Activated CD8-positive, alpha-beta memory T cell treated with anti-CD3 and anti-CD28 coated beads, Interleukin-2, amount 50 U/mL, for 4 hours (primary cell): ENCODE measurements around the gene SPRED2.

Experiments used
- DNase-seq: peaks from one replicate; pipeline ENCODE4 v3.0.0-alpha.2; 2020

The SPRED2 gene

GRCh38 chr2:65382776-65383357 is 49.5 kb downstream of the SPRED2 start:
- DNase-seq, result peak; percentile 89

GRCh38 chr2:65382323-65382722 is 50.1 kb downstream of the SPRED2 start:
- no peak for DNase-seq

- no peak for DNase-seq
Observed at GRCh38 chr2:65381607-65382051, 50.8 kb downstream of the SPRED2 start.

GRCh38 chr2:65380255-65380654 is 52.1 kb downstream of the SPRED2 start:
- DNase-seq, result no peak

- no peak for DNase-seq
Observed at GRCh38 chr2:65379721-65380171, 52.7 kb downstream of the SPRED2 start.

GRCh38 chr2:65379223-65379622 is 53.2 kb downstream of the SPRED2 start:
- DNase-seq, result no peak

GRCh38 chr2:65378290-65378689 is 54.1 kb downstream of the SPRED2 start:
- no peak for DNase-seq

- DNase-seq, result no peak
Observed at GRCh38 chr2:65377556-65378192, 54.7 kb downstream of the SPRED2 start.

GRCh38 chr2:65375723-65376122 is 56.7 kb downstream of the SPRED2 start:
- no peak for DNase-seq

GRCh38 chr2:65374999-65375398 is 57.4 kb downstream of the SPRED2 start:
- no peak for DNase-seq

GRCh38 chr2:65374575-65374974 is 57.8 kb downstream of the SPRED2 start:
- no peak for DNase-seq

GRCh38 chr2:65373365-65373918 is 59.0 kb downstream of the SPRED2 start:
- DNase-seq, result no peak

GRCh38 chr2:65372619-65373018 is 59.8 kb downstream of the SPRED2 start:
- no peak for DNase-seq

- DNase-seq, result no peak
Observed at GRCh38 chr2:65371074-65371434, 61.3 kb downstream of the SPRED2 start.

GRCh38 chr2:65370387-65371073 is 61.9 kb downstream of the SPRED2 start:
- DNase-seq, result no peak

GRCh38 chr2:65369980-65370379 is 62.4 kb downstream of the SPRED2 start:
- DNase-seq, result no peak

- no peak for DNase-seq
Observed at GRCh38 chr2:65369574-65369973, 62.8 kb downstream of the SPRED2 start.

GRCh38 chr2:65368468-65368867 is 63.9 kb downstream of the SPRED2 start:
- no peak for DNase-seq

GRCh38 chr2:65367524-65367923 is 64.9 kb downstream of the SPRED2 start:
- DNase-seq, result no peak

- DNase-seq, result peak; percentile 18
Observed at GRCh38 chr2:65366595-65367125, 65.7 kb downstream of the SPRED2 start.

- DNase-seq, result no peak
Observed at GRCh38 chr2:65364986-65365733, 67.2 kb downstream of the SPRED2 start.

GRCh38 chr2:65363879-65364666 is 68.3 kb downstream of the SPRED2 start:
- no peak for DNase-seq
